H9 (cell line): ENCODE results near the gene CRYGN. TPM values are rescaled to one million over a fixed set of nuclear protein-coding genes. Genes with fewer than 3 reads are reported as not detected.

Experiments used
- DNase-seq: peaks from one replicate; pipeline ENCODE4 v3.0.0-alpha.2; 2017
- H2AFZ ChIP-seq: one replicate; pipeline ENCODE4 v1.6.1; 2013; ENCODE audit warnings: mild to moderate bottlenecking, low read length, control low read depth, moderate library complexity
- H2AK5ac ChIP-seq: 2 replicates; pipeline ENCODE4 v1.6.1; 2013; ENCODE audit warnings: low read length, control low read depth, mixed read lengths; ENCODE audit not compliant: insufficient read length
- H2BK120ac ChIP-seq: one replicate; pipeline ENCODE4 v1.6.1; 2013; ENCODE audit warnings: low read depth, mild to moderate bottlenecking, low read length, control low read depth, inconsistent platforms; ENCODE audit not compliant: poor library complexity, severe bottlenecking
- H2BK12ac ChIP-seq: 2 replicates; pipeline ENCODE4 v1.6.1; 2013; ENCODE audit warnings: low read length, control low read depth, mixed read lengths, low read depth; ENCODE audit not compliant: insufficient read length
- H2BK15ac ChIP-seq: 2 replicates; pipeline ENCODE4 v1.6.1; 2013; ENCODE audit warnings: low read depth, low read length, control low read depth
- H2BK20ac ChIP-seq: one replicate; pipeline ENCODE4 v1.6.1; 2013; ENCODE audit warnings: low read depth, mild to moderate bottlenecking, low read length, control low read depth, inconsistent platforms; ENCODE audit not compliant: poor library complexity, severe bottlenecking
- H2BK5ac ChIP-seq: 2 replicates; pipeline ENCODE4 v1.6.1; 2013; ENCODE audit warnings: low read length, control low read depth, mixed read lengths; ENCODE audit not compliant: insufficient read length
- H3K14ac ChIP-seq: 2 replicates; pipeline ENCODE4 v1.6.1; 2013; ENCODE audit warnings: low read length, control low read depth; ENCODE audit not compliant: insufficient read depth
- H3K18ac ChIP-seq: 2 replicates; pipeline ENCODE4 v1.6.1; 2013; ENCODE audit warnings: low read depth, mild to moderate bottlenecking, mixed read lengths, low read length, control low read depth; ENCODE audit not compliant: insufficient read length
- H3K23ac ChIP-seq: 2 replicates; pipeline ENCODE4 v1.6.1; 2013; ENCODE audit warnings: low read length, control low read depth, mixed read lengths, low read depth; ENCODE audit not compliant: insufficient read length
- H3K23me2 ChIP-seq: 2 replicates; pipeline ENCODE4 v1.6.1; 2013; ENCODE audit warnings: low read depth, mild to moderate bottlenecking, mixed read lengths, low read length, control low read depth; ENCODE audit not compliant: insufficient read length, poor library complexity, severe bottlenecking
- H3K27ac ChIP-seq: 2 replicates; pipeline ENCODE4 v1.5.1; 2013; ENCODE audit warnings: low read length, control low read depth, mixed read lengths, low read depth; ENCODE audit not compliant: insufficient read length
- H3K27me3 ChIP-seq: 2 replicates; pipeline ENCODE4 v1.6.1; 2013; ENCODE audit warnings: low read length, control low read depth, inconsistent platforms; ENCODE audit not compliant: insufficient read depth
- H3K4ac ChIP-seq: 2 replicates; pipeline ENCODE4 v1.6.1; 2013; ENCODE audit warnings: low read depth, mild to moderate bottlenecking, control low read depth, inconsistent platforms, low read length, moderate library complexity
- H3K4me1 ChIP-seq: 2 replicates; pipeline ENCODE4 v1.6.1; 2013; ENCODE audit warnings: low read length, control low read depth, inconsistent platforms; ENCODE audit not compliant: insufficient read depth
- H3K4me2 ChIP-seq: 2 replicates; pipeline ENCODE4 v1.6.1; 2013; ENCODE audit warnings: low read length, control low read depth, mixed read lengths; ENCODE audit not compliant: insufficient read length, insufficient read depth
- H3K56ac ChIP-seq: 2 replicates; pipeline ENCODE4 v1.6.1; 2013; ENCODE audit warnings: low read depth, mild to moderate bottlenecking, mixed read lengths, low read length, control low read depth; ENCODE audit not compliant: insufficient read length
- H3K79me1 ChIP-seq: 2 replicates; pipeline ENCODE4 v1.6.1; 2013; ENCODE audit warnings: low read depth, mild to moderate bottlenecking, moderate library complexity, low read length, control low read depth, inconsistent platforms; ENCODE audit not compliant: insufficient read depth, poor library complexity, severe bottlenecking
- H3K79me2 ChIP-seq: 2 replicates; pipeline ENCODE4 v1.6.1; 2013; ENCODE audit warnings: low read length, control low read depth, inconsistent platforms; ENCODE audit not compliant: insufficient read depth
- H3K9ac ChIP-seq: 2 replicates; pipeline ENCODE4 v1.6.1; 2013; ENCODE audit warnings: low read length, control low read depth, mixed read lengths; ENCODE audit not compliant: insufficient read length; ENCODE audit errors: extremely low read depth
- H3K9me3 ChIP-seq: one replicate; pipeline ENCODE4 v1.6.1; 2013; ENCODE audit warnings: low read depth, low read length, inconsistent platforms; ENCODE audit not compliant: control insufficient read depth
- H3T11ph ChIP-seq: one replicate; pipeline ENCODE4 v1.6.1; 2013; ENCODE audit warnings: mild to moderate bottlenecking, low read length, control low read depth, inconsistent platforms
- H4K20me1 ChIP-seq: one replicate; pipeline ENCODE4 v1.6.1; 2013; ENCODE audit not compliant: control insufficient read depth, insufficient read length, insufficient read depth
- H4K5ac ChIP-seq: 2 replicates; pipeline ENCODE4 v1.6.1; 2013; ENCODE audit warnings: low read depth, mild to moderate bottlenecking, mixed read lengths, low read length, control low read depth; ENCODE audit not compliant: insufficient read length
- H4K8ac ChIP-seq: replicated peaks from 2 replicates; pipeline ENCODE4 v1.6.1; 2013; ENCODE audit warnings: low read length, control low read depth, mixed read lengths, low read depth; ENCODE audit not compliant: insufficient read length
- H4K91ac ChIP-seq: 2 replicates; pipeline ENCODE4 v1.6.1; 2013; ENCODE audit warnings: low read depth, mild to moderate bottlenecking, moderate library complexity, mixed read lengths, low read length, control low read depth; ENCODE audit not compliant: insufficient read length
- H3K27ac Mint-ChIP-seq, 3 experiments: 2 replicates in 2 of 3; 3 replicates in 1 of 3; pipeline ENCODE4 v1.8.0; 2020 to 2021; ENCODE audit warnings: mixed read lengths in 3 of 3, mild to moderate bottlenecking in 1 of 3, moderate library complexity in 1 of 3
- H3K27me3 Mint-ChIP-seq: 2 replicates; pipeline ENCODE4 v1.8.0; 2021; ENCODE audit warnings: low read depth, mild to moderate bottlenecking, moderate library complexity, mixed read lengths
- H3K36me3 Mint-ChIP-seq, 3 experiments: 2 replicates in 2 of 3; 3 replicates in 1 of 3; pipeline ENCODE4 v1.8.0; 2020 to 2021; ENCODE audit warnings: low read depth in 3 of 3, mixed read lengths in 3 of 3; ENCODE audit not compliant: insufficient read depth in 1 of 3
- H3K4me1 Mint-ChIP-seq, 2 experiments: 2 replicates each; pipeline ENCODE4 v1.8.0; 2020; ENCODE audit warnings: mixed read lengths in 2 of 2
- H3K4me3 Mint-ChIP-seq, 2 experiments: 2 replicates in 1 of 2; 3 replicates in 1 of 2; pipeline ENCODE4 v1.8.0; 2020 to 2021; ENCODE audit warnings: mild to moderate bottlenecking in 2 of 2, mixed read lengths in 2 of 2, moderate library complexity in 1 of 2
- H3K9me3 Mint-ChIP-seq, 2 experiments: 2 replicates in 1 of 2; 3 replicates in 1 of 2; pipeline ENCODE4 v1.8.0; 2020; ENCODE audit warnings: mild to moderate bottlenecking in 2 of 2, mixed read lengths in 2 of 2, moderate library complexity in 1 of 2
- WGBS: extraction: QIAGEN DNeasy Blood & Tissue Kit; methylation state at CpG from one replicate; pipeline ENCODE4 v1.1.7; 2013; ENCODE audit warnings: missing lambda C conversion rate, low lambda C conversion rate, mixed read lengths; ENCODE audit not compliant: insufficient read length; ENCODE audit errors: extremely low coverage; 5-methylcytosine and 5-hydroxymethylcytosine counted together
- total RNA-seq: library from RNA; stranded (reverse); gene quantifications from 2 replicates; pipeline ENCODE4 v1.2.1, GENCODE V29; 2021
- TF ChIP-seq, protein P1 (sequence below): fragments of 200-600 bp; sonication (generic); conservative IDR thresholded peaks from 3 replicates; pipeline ENCODE4 v1.8.0; 2021; ENCODE audit warnings: antibody characterized with exemption, mild to moderate bottlenecking

CRYGN gene
- total RNA-seq, 1 experiment from 2014 or later: 1.8 TPM

DNA sequence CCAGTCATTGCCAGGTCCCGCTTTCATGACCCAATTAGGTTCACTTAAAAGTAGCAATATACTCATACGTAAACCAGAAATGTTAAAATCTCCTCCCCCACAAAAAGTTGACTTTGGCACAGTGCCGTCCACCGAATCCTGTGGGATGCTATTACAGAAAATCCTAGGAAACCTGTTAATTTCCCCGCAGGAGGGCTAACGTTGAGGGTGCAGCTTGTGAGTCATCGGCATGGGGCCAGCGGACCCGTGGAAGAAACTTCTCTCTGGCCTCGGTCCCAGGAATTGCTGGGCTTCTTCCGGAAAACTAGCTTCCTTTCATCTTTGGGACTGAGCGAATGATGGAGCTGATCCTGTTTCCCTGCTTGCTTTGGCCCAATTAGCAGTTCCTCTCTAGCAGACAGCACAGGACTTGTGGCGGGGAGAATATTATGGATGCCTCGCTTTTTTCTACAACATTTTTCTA, 13.5 kb downstream of the CRYGN start:
- H3K18ac ChIP-seq: no peak overlapping the region
- H3K23ac ChIP-seq: no peak overlapping the region
- H3K36me3 Mint-ChIP-seq: peaks cover 0 to 8% (median 0%) of the 10 kb centered on the region in 3 experiments; a peak in 2 of 7 replicates
- H3K79me2 ChIP-seq: no peaks in the 10 kb centered on the region
- H2AFZ ChIP-seq: no peak overlapping the region
- TF ChIP-seq, protein P1, sequence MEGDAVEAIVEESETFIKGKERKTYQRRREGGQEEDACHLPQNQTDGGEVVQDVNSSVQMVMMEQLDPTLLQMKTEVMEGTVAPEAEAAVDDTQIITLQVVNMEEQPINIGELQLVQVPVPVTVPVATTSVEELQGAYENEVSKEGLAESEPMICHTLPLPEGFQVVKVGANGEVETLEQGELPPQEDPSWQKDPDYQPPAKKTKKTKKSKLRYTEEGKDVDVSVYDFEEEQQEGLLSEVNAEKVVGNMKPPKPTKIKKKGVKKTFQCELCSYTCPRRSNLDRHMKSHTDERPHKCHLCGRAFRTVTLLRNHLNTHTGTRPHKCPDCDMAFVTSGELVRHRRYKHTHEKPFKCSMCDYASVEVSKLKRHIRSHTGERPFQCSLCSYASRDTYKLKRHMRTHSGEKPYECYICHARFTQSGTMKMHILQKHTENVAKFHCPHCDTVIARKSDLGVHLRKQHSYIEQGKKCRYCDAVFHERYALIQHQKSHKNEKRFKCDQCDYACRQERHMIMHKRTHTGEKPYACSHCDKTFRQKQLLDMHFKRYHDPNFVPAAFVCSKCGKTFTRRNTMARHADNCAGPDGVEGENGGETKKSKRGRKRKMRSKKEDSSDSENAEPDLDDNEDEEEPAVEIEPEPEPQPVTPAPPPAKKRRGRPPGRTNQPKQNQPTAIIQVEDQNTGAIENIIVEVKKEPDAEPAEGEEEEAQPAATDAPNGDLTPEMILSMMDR: no peak
- H2AK5ac ChIP-seq: no peak overlapping the region
- peaks cover 7 to 13% of the 10 kb centered on the region in 2 experiments; a peak in 4 of 5 replicates for H3K9me3 Mint-ChIP-seq
- H3K9ac ChIP-seq: no peak overlapping the region
- no peak overlapping the region for H4K8ac ChIP-seq
- DNase-seq: no peak
- H3K4me1 ChIP-seq: peaks cover 3% of the 10 kb centered on the region; the same call in 1 of the 2 replicates
- H3K9me3 ChIP-seq: no peaks in the 10 kb centered on the region
- no peak overlapping the region for H2BK5ac ChIP-seq
- H2BK12ac ChIP-seq: no peak overlapping the region
- no peak overlapping the region for H3K27ac ChIP-seq
- peaks cover 33 to 41% of the 10 kb centered on the region in 2 experiments for H3K4me1 Mint-ChIP-seq
- no peaks in the 10 kb centered on the region for H3K23me2 ChIP-seq
- no peak overlapping the region for H3K4ac ChIP-seq
- no CpG with 5 or more reads among the region's 14 CpGs for WGBS
- H3K4me2 ChIP-seq: no peak overlapping the region
- H2BK15ac ChIP-seq: no peak overlapping the region
- H3K27me3 Mint-ChIP-seq: peaks cover 31% of the 10 kb centered on the region
- H4K91ac ChIP-seq: no peak overlapping the region
- no peak overlapping the region for H3T11ph ChIP-seq
- H3K27ac Mint-ChIP-seq: no peak overlapping the region
- H3K79me1 ChIP-seq: no peaks in the 10 kb centered on the region
- H3K4me3 Mint-ChIP-seq: no peak overlapping the region
- H3K27me3 ChIP-seq: no peaks in the 10 kb centered on the region
- H4K20me1 ChIP-seq: no peaks in the 10 kb centered on the region
- no peak overlapping the region for H2BK120ac ChIP-seq
- H3K14ac ChIP-seq: no peak overlapping the region
- no peak overlapping the region for H3K56ac ChIP-seq
- H2BK20ac ChIP-seq: no peak overlapping the region
- no peak overlapping the region for H4K5ac ChIP-seq
